ENCODE data around the gene CCDC187. TPM values are rescaled to one million over a fixed set of nuclear protein-coding genes. Genes with fewer than 3 reads are reported as not detected.

The CCDC187 gene
- total RNA-seq, 2 donors from 2014 or later, result 0.30 to 0.48 TPM

DNA sequence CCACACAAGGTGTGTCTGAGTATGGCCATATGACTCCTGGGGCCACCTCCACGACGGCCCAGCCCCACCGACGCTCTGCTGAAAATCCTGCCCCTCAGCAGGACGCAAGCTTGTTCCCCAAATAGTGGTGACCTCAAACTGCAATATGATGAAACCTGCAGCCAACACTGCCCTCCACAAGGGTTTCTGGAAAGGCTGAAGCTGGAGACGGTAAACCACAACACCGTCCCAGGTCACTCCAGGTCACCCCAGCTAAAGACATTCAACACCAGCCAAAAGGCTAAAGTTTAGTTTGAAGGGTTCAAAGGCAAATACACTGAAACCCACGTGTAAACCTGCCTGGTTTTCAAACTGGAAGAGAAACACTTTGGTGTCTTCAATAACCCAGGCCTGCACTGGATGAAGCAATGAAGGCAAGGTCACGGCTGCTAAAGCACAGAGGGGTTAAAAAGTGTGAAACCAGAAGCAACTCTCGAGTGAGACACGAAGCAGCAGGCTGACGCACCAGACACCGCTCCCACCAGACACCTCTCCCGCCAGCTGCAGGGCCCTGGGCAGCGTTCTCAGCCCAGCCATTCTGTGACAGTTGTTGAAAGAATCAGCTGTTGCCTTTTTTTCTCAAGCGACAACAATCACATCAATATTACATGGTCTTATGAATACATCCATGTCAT, 97.2 kb downstream of the CCDC187 start:
- Histone ChIP-seq H3K4me1 (no peaks in the 10 kb centered on the region), H3K36me3 (no peaks in the 10 kb centered on the region), H3K9me3 (no peaks in the 10 kb centered on the region), H3K27ac (no peak overlapping the region), H3K27me3 (peaks cover 28% of the 10 kb centered on the region), H3K4me3 (no peak overlapping the region), H3K9ac (ENCODE audit: low read depth in 2 of 2, low read length in 2 of 2) (no peak overlapping the region)
- no peak for DNase-seq
- no peak for TF ChIP-seq CTCF (IDR thresholded peaks at IDR 0.05)
- intact Hi-C loops (cut with DNase I), result no loop called here

DNA sequence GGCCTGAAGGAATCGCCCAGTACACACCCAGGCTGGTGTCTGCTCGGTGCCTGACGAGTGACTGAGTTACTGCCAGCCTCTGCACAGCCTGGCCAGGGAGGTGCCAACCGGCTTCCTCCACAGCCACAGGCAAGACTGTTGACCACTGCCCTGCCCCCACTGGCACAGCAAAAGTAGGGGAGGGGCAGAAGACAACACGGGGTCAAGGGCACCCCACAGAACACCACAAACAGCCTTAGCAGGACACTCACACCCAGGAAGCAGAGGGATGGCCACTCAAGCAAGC, 98.2 kb downstream of the CCDC187 start:
- Histone ChIP-seq H3K4me3 (no peak overlapping the region), H3K9me3 (no peaks in the 10 kb centered on the region), H3K9ac (ENCODE audit: low read depth in 2 of 2, low read length in 2 of 2) (no peak overlapping the region), H3K36me3 (no peaks in the 10 kb centered on the region), H3K27ac (no peak overlapping the region), H3K27me3 (peaks cover 39% of the 10 kb centered on the region), H3K4me1 (no peaks in the 10 kb centered on the region)
- no peak for TF ChIP-seq CTCF (IDR thresholded peaks at IDR 0.05)
- intact Hi-C loops (cut with DNase I), result no loop called here
- DNase-seq, result no peak

- TF ChIP-seq CTCF (IDR thresholded peaks at IDR 0.05), result no peak
- intact Hi-C loops (cut with DNase I), result no loop called here
- Histone ChIP-seq H3K27me3 (peaks cover 45% of the 10 kb centered on the region), H3K36me3 (no peaks in the 10 kb centered on the region), H3K9me3 (no peaks in the 10 kb centered on the region), H3K27ac (no peak within 1 kb of the TSS), H3K9ac (ENCODE audit: low read depth in 2 of 2, low read length in 2 of 2) (no peak within 1 kb of the TSS), H3K4me1 (no peaks in the 10 kb centered on the region), H3K4me3 (no peak within 1 kb of the TSS)
- no peak for DNase-seq
Observed at GRCh38 chr9:136204838-136205706, 98.8 kb downstream of the CCDC187 start, which contains the start of gene LHX3. TSS of gene LHX3 (minus strand) at chr9:136205128. CDS start at chr9:136205012, 116 bp downstream.

- Histone ChIP-seq H3K27ac (no peak overlapping the region), H3K27me3 (peaks cover 53% of the 10 kb centered on the region), H3K4me3 (no peak overlapping the region), H3K36me3 (no peaks in the 10 kb centered on the region), H3K9me3 (no peaks in the 10 kb centered on the region), H3K9ac (ENCODE audit: low read depth in 2 of 2, low read length in 2 of 2) (no peak overlapping the region), H3K4me1 (no peaks in the 10 kb centered on the region)
- DNase-seq, result no peak
- no peak for TF ChIP-seq CTCF (IDR thresholded peaks at IDR 0.05)
- intact Hi-C loops (cut with DNase I), result no loop called here
Observed at GRCh38 chr9:136204145-136204805, 99.6 kb downstream of the CCDC187 start.

DNA sequence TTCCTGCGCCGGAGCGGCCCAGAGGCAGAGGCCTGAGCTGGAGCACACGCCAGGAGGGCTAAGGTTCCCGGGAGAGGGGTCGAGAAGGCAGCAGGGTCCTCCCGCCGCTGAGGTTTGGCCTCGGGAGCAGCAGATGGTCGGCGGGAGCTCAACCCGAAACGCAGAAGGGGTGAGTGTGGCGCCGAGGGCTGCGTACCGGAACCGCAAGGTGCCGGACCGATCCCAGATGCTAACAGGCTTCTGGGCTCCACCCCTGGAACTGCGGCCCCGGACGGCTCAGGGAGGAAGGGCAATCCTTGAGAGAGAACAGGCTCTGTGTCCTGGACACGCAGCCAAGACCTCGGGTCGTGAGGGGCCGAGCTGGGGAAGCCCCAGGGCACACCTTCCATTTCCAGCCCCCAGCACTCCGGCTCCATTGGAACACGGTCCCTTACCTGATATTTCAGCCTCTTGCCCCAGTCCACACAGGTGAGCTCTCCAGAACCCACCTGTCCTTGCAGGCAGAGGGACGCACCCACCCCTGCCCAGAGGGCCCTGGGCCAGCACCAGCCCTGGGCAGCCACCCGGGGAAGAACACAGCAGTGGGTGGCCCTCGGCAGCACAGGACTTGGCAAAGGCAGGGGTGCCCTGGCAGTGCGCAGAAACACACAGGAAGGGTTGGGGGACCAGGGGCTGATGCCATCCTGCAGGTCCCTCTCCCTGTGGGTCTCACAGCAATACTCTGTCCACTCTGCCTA, 100.3 kb downstream of the CCDC187 start:
- H3K9me3 ChIP-seq, result no peaks in the 10 kb centered on the region
- H3K4me1 ChIP-seq, result no peaks in the 10 kb centered on the region
- no peaks in the 10 kb centered on the region for H3K36me3 ChIP-seq
- no peak overlapping the region for H3K4me3 ChIP-seq
- H3K9ac ChIP-seq (ENCODE audit: low read depth in 2 of 2, low read length in 2 of 2), result no peak overlapping the region
- DNase-seq, result no peak
- no peak overlapping the region for H3K27ac ChIP-seq
- peaks cover 60% of the 10 kb centered on the region for H3K27me3 ChIP-seq
- intact Hi-C loops (cut with DNase I), result no loop called here
- TF ChIP-seq CTCF (IDR thresholded peaks at IDR 0.05), result no peak

Data from colonic mucosa (tissue), 4 donors.